ENCODE measurements around the gene MMD. TPM values are rescaled to one million over a fixed set of nuclear protein-coding genes. Genes with fewer than 3 reads are reported as not detected.

Gene MMD
- total and polyA plus RNA-seq, 2 donors (not counting 1 experiment from before 2014, with no cell fraction given), result 19.2 to 29.4 TPM

GRCh38 chr17:55418369-55419268 is 3.0 kb downstream of the MMD start:
- H3K4me2 ChIP-seq (replicated peaks; ENCODE audit: low read depth, low read length, poor library complexity, severe bottlenecking), result peak overlapping the region; percentile 99
- no peak for TF ChIP-seq EZH2 (IDR thresholded peaks at IDR 0.05; ENCODE audit: borderline replicate concordance, insufficient read depth, low read depth, low read length, poor library complexity, severe bottlenecking)
- TF ChIP-seq, protein P1, sequence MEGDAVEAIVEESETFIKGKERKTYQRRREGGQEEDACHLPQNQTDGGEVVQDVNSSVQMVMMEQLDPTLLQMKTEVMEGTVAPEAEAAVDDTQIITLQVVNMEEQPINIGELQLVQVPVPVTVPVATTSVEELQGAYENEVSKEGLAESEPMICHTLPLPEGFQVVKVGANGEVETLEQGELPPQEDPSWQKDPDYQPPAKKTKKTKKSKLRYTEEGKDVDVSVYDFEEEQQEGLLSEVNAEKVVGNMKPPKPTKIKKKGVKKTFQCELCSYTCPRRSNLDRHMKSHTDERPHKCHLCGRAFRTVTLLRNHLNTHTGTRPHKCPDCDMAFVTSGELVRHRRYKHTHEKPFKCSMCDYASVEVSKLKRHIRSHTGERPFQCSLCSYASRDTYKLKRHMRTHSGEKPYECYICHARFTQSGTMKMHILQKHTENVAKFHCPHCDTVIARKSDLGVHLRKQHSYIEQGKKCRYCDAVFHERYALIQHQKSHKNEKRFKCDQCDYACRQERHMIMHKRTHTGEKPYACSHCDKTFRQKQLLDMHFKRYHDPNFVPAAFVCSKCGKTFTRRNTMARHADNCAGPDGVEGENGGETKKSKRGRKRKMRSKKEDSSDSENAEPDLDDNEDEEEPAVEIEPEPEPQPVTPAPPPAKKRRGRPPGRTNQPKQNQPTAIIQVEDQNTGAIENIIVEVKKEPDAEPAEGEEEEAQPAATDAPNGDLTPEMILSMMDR (IDR thresholded peaks at IDR 0.05), result no peak
- H3K79me2 ChIP-seq (ENCODE audit: control insufficient read depth, insufficient read depth, low read length), result peaks cover 59% of the 10 kb centered on the region
- H3K4me3 ChIP-seq (ENCODE audit: control extremely low read depth in 1 of 5, extremely low read depth in 1 of 5, insufficient read depth in 1 of 5, low read depth in 2 of 5, low read length in 4 of 5), result no peak overlapping the region
- peak overlapping the region; percentile 96 for H3K27ac Mint-ChIP-seq
- ChIA-PET POLR2A (no interaction called here), CTCF (interaction anchor here (0.8 to 3.7 kb wide), 6 partner anchors 10 to 67 kb away, joined by 3 to 16 read pairs (median 4); no protein-coding TSS in a partner anchor)
- peaks cover 52% of the 10 kb centered on the region for H3K4me1 Mint-ChIP-seq
- no peaks in the 10 kb centered on the region for H3K9me3 Mint-ChIP-seq (ENCODE audit: insufficient read depth)
- no peaks in the 10 kb centered on the region for H3K27me3 ChIP-seq (replicated peaks in 1 of 4; ENCODE audit: control extremely low read depth in 1 of 4, control insufficient read depth in 3 of 4, insufficient read depth in 4 of 4, low read length in 3 of 4)
- no peak overlapping the region for H3K9ac ChIP-seq (ENCODE audit: low read length)
- no peaks in the 10 kb centered on the region for H3K27me3 Mint-ChIP-seq
- peaks cover 0 to 5% of the 10 kb centered on the region in 2 experiments for H3K36me3 ChIP-seq (replicated peaks in 1 of 2; ENCODE audit: control extremely low read depth in 1 of 2, control insufficient read depth in 1 of 2, extremely low read depth in 1 of 2, insufficient read depth in 2 of 2, low read length in 1 of 2)
- H2AFZ ChIP-seq (ENCODE audit: insufficient read depth, low read depth, low read length, poor library complexity, severe bottlenecking), result no peak overlapping the region
- no peaks in the 10 kb centered on the region for H3K9me3 ChIP-seq (ENCODE audit: control extremely low read depth in 1 of 3, control insufficient read depth in 2 of 3, insufficient read depth in 1 of 3, low read length in 2 of 3)
- ATAC-seq (ENCODE audit: low read depth), result no peak
- DNase-seq, result no peak
- intact Hi-C loops (cut with micrococcal nuclease), result no loop called here
- no peaks in the 10 kb centered on the region for H4K20me1 ChIP-seq (ENCODE audit: control insufficient read depth, insufficient read depth, low read length, poor library complexity, severe bottlenecking)
- H3K27ac ChIP-seq (ENCODE audit: low read length in 2 of 2), result peak overlapping the region in 1 of 2 donors; percentile 95
- WGBS (ENCODE audit: insufficient coverage), result no CpG with 5 or more reads among the region's 3 CpGs
- H3K4me1 ChIP-seq (ENCODE audit: control insufficient read depth in 2 of 2, insufficient read depth in 2 of 2, low read length in 2 of 2), result peaks cover 37 to 47% of the 10 kb centered on the region in 2 donors
- peak overlapping the region; percentile 93 for H3K4me3 Mint-ChIP-seq

Data from B cell (primary cell).